ENCODE data around the gene PAWR. TPM values are rescaled to one million over a fixed set of nuclear protein-coding genes. Genes with fewer than 3 reads are reported as not detected.
"Not testable (repeated sequence)": the region's sequence is repeated elsewhere in the genome, so short reads cannot be mapped to it uniquely, and the experiment has no call there.

Gene PAWR
- total RNA-seq, 1 experiment from 2014 or later, result 204 TPM

DNA sequence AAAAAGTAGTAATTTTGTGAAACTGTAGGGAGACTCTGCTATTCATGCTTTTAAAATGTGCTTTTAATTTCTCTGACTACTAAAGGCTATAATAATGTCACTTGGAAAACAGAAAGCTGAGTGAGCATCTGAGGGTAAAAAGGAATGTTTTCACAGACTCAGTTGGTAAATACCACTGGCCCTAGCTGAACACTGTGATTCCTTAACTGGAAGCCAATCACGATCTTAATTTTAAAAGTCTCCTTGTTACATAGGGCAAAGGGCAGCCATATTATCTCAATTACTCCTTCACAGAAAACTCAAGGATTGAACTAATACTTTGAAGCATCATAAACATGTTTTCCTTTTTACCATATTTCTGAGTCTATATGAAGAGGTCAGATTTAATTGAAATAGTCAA is 41.9 kb downstream of the PAWR start:
- BruUV-seq (replicated peaks), result no TSS peak
- H3K9me3 ChIP-seq (ENCODE audit: insufficient read depth, low read depth), result peaks cover 3% of the 10 kb centered on the region; the same call in 1 of the 2 replicates
- no peak for TF ChIP-seq EZH2 (IDR thresholded peaks at IDR 0.05; ENCODE audit: low read depth)
- TF ChIP-seq, protein P1, sequence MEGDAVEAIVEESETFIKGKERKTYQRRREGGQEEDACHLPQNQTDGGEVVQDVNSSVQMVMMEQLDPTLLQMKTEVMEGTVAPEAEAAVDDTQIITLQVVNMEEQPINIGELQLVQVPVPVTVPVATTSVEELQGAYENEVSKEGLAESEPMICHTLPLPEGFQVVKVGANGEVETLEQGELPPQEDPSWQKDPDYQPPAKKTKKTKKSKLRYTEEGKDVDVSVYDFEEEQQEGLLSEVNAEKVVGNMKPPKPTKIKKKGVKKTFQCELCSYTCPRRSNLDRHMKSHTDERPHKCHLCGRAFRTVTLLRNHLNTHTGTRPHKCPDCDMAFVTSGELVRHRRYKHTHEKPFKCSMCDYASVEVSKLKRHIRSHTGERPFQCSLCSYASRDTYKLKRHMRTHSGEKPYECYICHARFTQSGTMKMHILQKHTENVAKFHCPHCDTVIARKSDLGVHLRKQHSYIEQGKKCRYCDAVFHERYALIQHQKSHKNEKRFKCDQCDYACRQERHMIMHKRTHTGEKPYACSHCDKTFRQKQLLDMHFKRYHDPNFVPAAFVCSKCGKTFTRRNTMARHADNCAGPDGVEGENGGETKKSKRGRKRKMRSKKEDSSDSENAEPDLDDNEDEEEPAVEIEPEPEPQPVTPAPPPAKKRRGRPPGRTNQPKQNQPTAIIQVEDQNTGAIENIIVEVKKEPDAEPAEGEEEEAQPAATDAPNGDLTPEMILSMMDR (conservative IDR thresholded peaks at IDR 0.05), result no peak
- H2AFZ ChIP-seq, result no peak overlapping the region
- no peak overlapping the region for H3K4me3 ChIP-seq
- H3F3A ChIP-seq (ENCODE audit: insufficient read depth, low read depth), result peaks cover 19% of the 10 kb centered on the region
- peaks cover 20% of the 10 kb centered on the region; the same call in 1 of the 2 replicates for H3K36me3 ChIP-seq (ENCODE audit: low read depth)
- H3K4me2 ChIP-seq, result no peak overlapping the region
- DNase-seq, result no peak
- H3K27me3 ChIP-seq (ENCODE audit: insufficient read depth, low read depth), result no peaks in the 10 kb centered on the region
- no peaks in the 10 kb centered on the region for H3K4me1 ChIP-seq (replicated peaks; ENCODE audit: insufficient read depth)
- H4K20me1 ChIP-seq (ENCODE audit: insufficient read depth), result peaks cover 15% of the 10 kb centered on the region
- no peak overlapping the region for H3K27ac ChIP-seq
- H3K79me2 ChIP-seq (ENCODE audit: low read depth), result peaks cover 99% of the 10 kb centered on the region
- no peaks in the 10 kb centered on the region for H3K9me2 ChIP-seq (ENCODE audit: insufficient read depth)
- ChIA-PET CTCF (no interaction called here), POLR2A (ENCODE audit: unreplicated experiment) (no interaction called here)
- intact Hi-C loops (cut with micrococcal nuclease; ENCODE audit: unreplicated experiment), result no loop called here

DNA sequence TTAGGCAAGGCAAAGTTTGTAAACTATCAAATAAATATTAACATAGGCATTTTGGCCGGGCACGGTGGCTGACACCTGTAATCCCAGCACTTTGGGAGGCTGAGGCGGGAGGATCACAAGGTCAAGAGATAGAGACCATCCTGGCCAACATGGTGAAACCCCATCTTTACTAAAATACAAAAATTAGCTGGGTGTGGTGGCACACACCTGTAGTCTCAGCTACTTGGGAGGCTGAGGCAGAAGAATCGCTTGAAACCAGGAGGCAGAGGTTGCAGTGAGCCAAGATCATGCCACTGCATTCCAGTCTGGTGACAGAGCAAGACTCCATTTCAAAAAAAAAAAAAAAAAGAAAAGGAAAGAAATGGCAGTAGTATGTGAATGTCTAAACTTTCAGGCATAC is 43.9 kb downstream of the PAWR start:
- Histone ChIP-seq H3K79me2 (ENCODE audit: low read depth) (peaks cover 99% of the 10 kb centered on the region), H3K36me3 (ENCODE audit: low read depth) (peaks cover 30% of the 10 kb centered on the region), H3F3A (ENCODE audit: insufficient read depth, low read depth) (peaks cover 21% of the 10 kb centered on the region)
- POLR2A ChIA-PET (ENCODE audit: unreplicated experiment); H3K27ac ChIP-seq; H3K4me2 ChIP-seq; BruUV-seq (replicated peaks); H3K9me2 ChIP-seq (ENCODE audit: insufficient read depth); DNase-seq; H4K20me1 ChIP-seq (ENCODE audit: insufficient read depth); H2AFZ ChIP-seq; H3K27me3 ChIP-seq (ENCODE audit: insufficient read depth, low read depth); H3K9me3 ChIP-seq (ENCODE audit: insufficient read depth, low read depth); CTCF ChIA-PET; H3K4me3 ChIP-seq; H3K4me1 ChIP-seq (replicated peaks; ENCODE audit: insufficient read depth); intact Hi-C loops (cut with micrococcal nuclease; ENCODE audit: unreplicated experiment): not testable (repeated sequence)

DNA sequence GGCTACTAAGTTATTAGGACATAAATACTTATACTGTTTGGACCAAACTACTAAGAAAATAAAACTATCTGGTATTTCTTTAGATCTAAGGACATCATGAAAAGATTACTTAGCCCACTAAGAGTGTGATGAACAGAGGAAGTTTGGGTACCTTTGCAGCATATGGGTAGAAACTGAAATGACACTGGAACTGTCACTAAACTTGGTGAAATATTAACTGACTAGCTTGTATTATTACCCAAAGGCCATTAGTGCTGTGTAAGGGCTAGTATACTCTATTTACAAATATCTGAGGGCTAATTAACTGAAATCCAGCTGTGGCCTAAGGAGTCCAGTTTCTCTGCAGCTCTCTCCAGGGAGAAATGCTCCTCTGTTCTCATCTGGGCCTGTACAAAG is 45.5 kb downstream of the PAWR start:
- no peaks in the 10 kb centered on the region for H3K9me2 ChIP-seq (ENCODE audit: insufficient read depth)
- no peak overlapping the region for H3K27ac ChIP-seq
- H3K4me3 ChIP-seq, result no peak overlapping the region
- no peaks in the 10 kb centered on the region for H3K4me1 ChIP-seq (replicated peaks; ENCODE audit: insufficient read depth)
- POLR2A ChIA-PET (ENCODE audit: unreplicated experiment), result no interaction called here
- TF ChIP-seq EZH2 (IDR thresholded peaks at IDR 0.05; ENCODE audit: low read depth), result no peak
- TF ChIP-seq, protein P1 (conservative IDR thresholded peaks at IDR 0.05), result no peak
- H4K20me1 ChIP-seq (ENCODE audit: insufficient read depth), result peaks cover 8% of the 10 kb centered on the region; the same call in 1 of the 2 replicates
- no peak overlapping the region for H3K4me2 ChIP-seq
- no peak overlapping the region for H2AFZ ChIP-seq
- DNase-seq, result no peak
- CTCF ChIA-PET, result no interaction called here
- peaks cover 21% of the 10 kb centered on the region for H3F3A ChIP-seq (ENCODE audit: insufficient read depth, low read depth)
- BruUV-seq (replicated peaks), result no TSS peak
- intact Hi-C loops (cut with micrococcal nuclease; ENCODE audit: unreplicated experiment), result no loop called here
- peaks cover 26% of the 10 kb centered on the region for H3K36me3 ChIP-seq (ENCODE audit: low read depth)
- no peaks in the 10 kb centered on the region for H3K27me3 ChIP-seq (ENCODE audit: insufficient read depth, low read depth)
- peaks cover 3% of the 10 kb centered on the region; the same call in 1 of the 2 replicates for H3K9me3 ChIP-seq (ENCODE audit: insufficient read depth, low read depth)
- peaks cover 100% of the 10 kb centered on the region for H3K79me2 ChIP-seq (ENCODE audit: low read depth)
